Fibroblast of lung (primary cell): ENCODE data around the gene C19orf44. TPM values are rescaled to one million over a fixed set of nuclear protein-coding genes. Genes with fewer than 3 reads are reported as not detected.
A peak's percentile ranks its signal among the peaks of the same experiment; 100 is the strongest.

Experiments used
- DNase-seq, 2 donors: peaks; one replicate each; pipeline versions ENCODE4 v3.0.0 to v3.0.0-alpha.2; 2010; ENCODE audit warnings: low read depth in 2 of 2
- H2AFZ ChIP-seq: 2 replicates; pipeline ENCODE4 v1.5.1; 2012; ENCODE audit warnings: low read length, control low read depth, inconsistent platforms
- H3K27ac ChIP-seq: 2 replicates; pipeline ENCODE4 v1.5.1; 2011; ENCODE audit warnings: low read length, control low read depth; ENCODE audit not compliant: insufficient read depth
- H3K27me3 ChIP-seq: 2 replicates; pipeline ENCODE4 v1.5.1; 2011; ENCODE audit warnings: mild to moderate bottlenecking, low read length; ENCODE audit not compliant: control insufficient read depth, insufficient read depth
- H3K36me3 ChIP-seq: 2 replicates; pipeline ENCODE4 v1.5.1; 2011; ENCODE audit warnings: low read length; ENCODE audit not compliant: control insufficient read depth, insufficient read depth
- H3K4me1 ChIP-seq: 2 replicates; pipeline ENCODE4 v1.5.1; 2011; ENCODE audit warnings: low read length; ENCODE audit not compliant: control insufficient read depth, insufficient read depth; ENCODE audit errors: extremely low read depth
- H3K4me2 ChIP-seq: 2 replicates; pipeline ENCODE4 v1.5.1; 2011; ENCODE audit warnings: low read length, control low read depth; ENCODE audit not compliant: insufficient read depth; ENCODE audit errors: extremely low read depth
- H3K4me3 ChIP-seq, 4 experiments: fragments of 200-600 bp in 1 of 4; sonication (generic) in 1 of 4; replicated peaks in 1 of 4; 2 replicates each; pipeline ENCODE4 v1.5.1; 2011 to 2016; ENCODE audit warnings: low read length in 4 of 4, low read depth in 3 of 4, mild to moderate bottlenecking in 3 of 4, control low read depth in 2 of 4, inconsistent platforms in 1 of 4, mixed read lengths in 1 of 4; ENCODE audit not compliant: insufficient read depth in 1 of 4; ENCODE audit errors: control extremely low read depth in 1 of 4
- H3K79me2 ChIP-seq: 2 replicates; pipeline ENCODE4 v1.5.1; 2012; ENCODE audit warnings: mild to moderate bottlenecking, low read length, inconsistent platforms; ENCODE audit not compliant: control insufficient read depth, insufficient read depth
- H3K9ac ChIP-seq: 2 replicates; pipeline ENCODE4 v1.5.1; 2011; ENCODE audit warnings: mild to moderate bottlenecking, low read length, control low read depth; ENCODE audit not compliant: insufficient read depth
- H3K9me3 ChIP-seq: 2 replicates; pipeline ENCODE4 v1.5.1; 2012; ENCODE audit warnings: low read depth, low read length; ENCODE audit not compliant: control insufficient read depth, insufficient read depth
- H4K20me1 ChIP-seq: 2 replicates; pipeline ENCODE4 v1.5.1; 2011; ENCODE audit warnings: low read length; ENCODE audit not compliant: control insufficient read depth, insufficient read depth; ENCODE audit errors: extremely low read depth
- EZH2 ChIP-seq: IDR thresholded peaks from 2 replicates; pipeline ENCODE4 v1.5.1; 2012; ENCODE audit warnings: low read length, control low read depth, mild to moderate bottlenecking; ENCODE audit errors: missing control alignments
- polyA plus RNA-seq, 2 donors: library from polyadenylated mRNA; depleted of rRNA in 1 of 2; stranded (reverse) in 1 of 2; unstranded in 1 of 2; fragments of >200 nt; gene quantifications; 2 replicates each; pipeline ENCODE4 v1.2.1, GENCODE V29; 2011 to 2012; ENCODE audit warnings: missing spikeins in 1 of 2
- total RNA-seq: library from RNA; depleted of rRNA; stranded (reverse); fragments of >200 nt; gene quantifications from 2 replicates; pipeline ENCODE4 v1.2.1, GENCODE V29; 2014
- TF ChIP-seq, protein P1 (sequence below), 2 donors: IDR thresholded peaks in 1 of 2; conservative IDR thresholded peaks in 1 of 2; 1 replicate in 1 of 2; 2 replicates in 1 of 2; pipeline ENCODE4 v1.5.1; 2011 to 2012; ENCODE audit warnings: low read length in 2 of 2, control low read depth in 1 of 2, inconsistent platforms in 1 of 2, low read depth in 1 of 2, mild to moderate bottlenecking in 1 of 2

Gene C19orf44
- total and polyA plus RNA-seq, 2 donors (not counting 1 experiment from before 2014, with no cell fraction given): 2.9 to 3.6 TPM

DNA sequence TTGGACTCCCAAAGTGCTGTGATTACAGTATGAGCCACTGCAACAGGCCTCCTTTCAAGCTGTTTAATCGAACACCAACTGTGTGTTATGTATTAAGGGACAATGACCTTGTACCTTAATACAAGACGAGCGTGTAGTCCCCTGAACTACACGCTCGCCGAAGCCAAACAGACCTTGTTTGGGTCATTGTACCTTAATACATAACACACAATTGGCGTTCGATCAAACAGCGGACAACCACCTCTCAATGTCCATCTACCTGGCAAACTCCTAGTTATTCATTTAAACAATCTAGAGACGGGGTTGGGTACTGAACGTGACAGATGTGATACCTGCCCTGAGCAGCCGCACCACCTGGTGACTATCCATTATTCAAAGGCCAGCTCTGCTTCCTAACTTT lies 44.8 kb downstream of the C19orf44 start:
- H2AFZ ChIP-seq: no peak overlapping the region
- H3K27me3 ChIP-seq: no peaks in the 10 kb centered on the region
- no peaks in the 10 kb centered on the region for H3K9me3 ChIP-seq
- peaks cover 68% of the 10 kb centered on the region for H3K79me2 ChIP-seq
- H3K9ac ChIP-seq: peak overlapping the region; percentile 90
- H3K4me3 ChIP-seq: peak overlapping the region; percentile 65 to 93 (median 86)
- DNase-seq: no peak
- H3K36me3 ChIP-seq: peaks cover 7% of the 10 kb centered on the region
- H3K4me1 ChIP-seq: peaks cover 6% of the 10 kb centered on the region
- TF ChIP-seq, protein P1, sequence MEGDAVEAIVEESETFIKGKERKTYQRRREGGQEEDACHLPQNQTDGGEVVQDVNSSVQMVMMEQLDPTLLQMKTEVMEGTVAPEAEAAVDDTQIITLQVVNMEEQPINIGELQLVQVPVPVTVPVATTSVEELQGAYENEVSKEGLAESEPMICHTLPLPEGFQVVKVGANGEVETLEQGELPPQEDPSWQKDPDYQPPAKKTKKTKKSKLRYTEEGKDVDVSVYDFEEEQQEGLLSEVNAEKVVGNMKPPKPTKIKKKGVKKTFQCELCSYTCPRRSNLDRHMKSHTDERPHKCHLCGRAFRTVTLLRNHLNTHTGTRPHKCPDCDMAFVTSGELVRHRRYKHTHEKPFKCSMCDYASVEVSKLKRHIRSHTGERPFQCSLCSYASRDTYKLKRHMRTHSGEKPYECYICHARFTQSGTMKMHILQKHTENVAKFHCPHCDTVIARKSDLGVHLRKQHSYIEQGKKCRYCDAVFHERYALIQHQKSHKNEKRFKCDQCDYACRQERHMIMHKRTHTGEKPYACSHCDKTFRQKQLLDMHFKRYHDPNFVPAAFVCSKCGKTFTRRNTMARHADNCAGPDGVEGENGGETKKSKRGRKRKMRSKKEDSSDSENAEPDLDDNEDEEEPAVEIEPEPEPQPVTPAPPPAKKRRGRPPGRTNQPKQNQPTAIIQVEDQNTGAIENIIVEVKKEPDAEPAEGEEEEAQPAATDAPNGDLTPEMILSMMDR (conservative IDR thresholded peaks at IDR 0.05 in 1 of 2, IDR thresholded peaks at IDR 0.05 in 1 of 2; ENCODE audit: low read depth in 1 of 2, low read length in 2 of 2): no peak
- no peak for TF ChIP-seq EZH2
- H4K20me1 ChIP-seq: no peaks in the 10 kb centered on the region
- peak overlapping the region; percentile 80 for H3K27ac ChIP-seq
- H3K4me2 ChIP-seq: peak overlapping the region; percentile 93

DNA sequence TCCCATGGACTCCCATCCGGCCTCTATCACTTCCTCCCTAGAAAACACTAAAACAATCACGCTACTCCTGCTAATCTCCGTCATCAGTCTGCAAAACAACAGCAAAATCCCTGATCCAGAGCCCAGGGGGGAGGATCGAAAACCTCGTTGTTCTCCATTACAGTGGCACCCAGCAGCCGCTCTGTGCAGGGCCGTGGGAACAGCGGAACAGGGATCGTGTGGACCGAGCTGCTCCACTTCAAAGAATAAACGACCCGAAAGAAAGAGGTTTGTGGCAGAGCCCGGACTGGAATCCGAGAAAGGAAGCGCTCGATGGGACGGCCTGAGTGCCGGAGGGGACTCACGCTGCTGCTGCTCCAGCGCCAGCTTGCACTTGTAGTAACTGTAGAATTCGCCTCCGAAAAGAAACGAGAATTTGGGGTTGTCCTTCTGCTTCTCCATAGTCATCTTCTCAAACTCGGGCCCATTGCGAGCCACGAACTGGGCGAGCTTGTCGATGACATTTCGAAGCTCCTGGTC lies 45.4 kb downstream of the C19orf44 start:
- Histone ChIP-seq H3K36me3 (peaks cover 7% of the 10 kb centered on the region), H3K4me1 (peaks cover 6% of the 10 kb centered on the region), H3K4me2 (peak overlapping the region; percentile 93), H3K27ac (peak overlapping the region; percentile 80), H3K9me3 (no peaks in the 10 kb centered on the region), H2AFZ (no peak overlapping the region), H3K4me3 (peak overlapping the region; percentile 65 to 93 (median 86)), H3K9ac (peak overlapping the region; percentile 90), H3K27me3 (no peaks in the 10 kb centered on the region), H4K20me1 (no peaks in the 10 kb centered on the region), H3K79me2 (peaks cover 62% of the 10 kb centered on the region)
- no peak for DNase-seq
- TF ChIP-seq, protein P1 (conservative IDR thresholded peaks at IDR 0.05 in 1 of 2, IDR thresholded peaks at IDR 0.05 in 1 of 2; ENCODE audit: low read depth in 1 of 2, low read length in 2 of 2): no peak
- no peak for TF ChIP-seq EZH2

DNA sequence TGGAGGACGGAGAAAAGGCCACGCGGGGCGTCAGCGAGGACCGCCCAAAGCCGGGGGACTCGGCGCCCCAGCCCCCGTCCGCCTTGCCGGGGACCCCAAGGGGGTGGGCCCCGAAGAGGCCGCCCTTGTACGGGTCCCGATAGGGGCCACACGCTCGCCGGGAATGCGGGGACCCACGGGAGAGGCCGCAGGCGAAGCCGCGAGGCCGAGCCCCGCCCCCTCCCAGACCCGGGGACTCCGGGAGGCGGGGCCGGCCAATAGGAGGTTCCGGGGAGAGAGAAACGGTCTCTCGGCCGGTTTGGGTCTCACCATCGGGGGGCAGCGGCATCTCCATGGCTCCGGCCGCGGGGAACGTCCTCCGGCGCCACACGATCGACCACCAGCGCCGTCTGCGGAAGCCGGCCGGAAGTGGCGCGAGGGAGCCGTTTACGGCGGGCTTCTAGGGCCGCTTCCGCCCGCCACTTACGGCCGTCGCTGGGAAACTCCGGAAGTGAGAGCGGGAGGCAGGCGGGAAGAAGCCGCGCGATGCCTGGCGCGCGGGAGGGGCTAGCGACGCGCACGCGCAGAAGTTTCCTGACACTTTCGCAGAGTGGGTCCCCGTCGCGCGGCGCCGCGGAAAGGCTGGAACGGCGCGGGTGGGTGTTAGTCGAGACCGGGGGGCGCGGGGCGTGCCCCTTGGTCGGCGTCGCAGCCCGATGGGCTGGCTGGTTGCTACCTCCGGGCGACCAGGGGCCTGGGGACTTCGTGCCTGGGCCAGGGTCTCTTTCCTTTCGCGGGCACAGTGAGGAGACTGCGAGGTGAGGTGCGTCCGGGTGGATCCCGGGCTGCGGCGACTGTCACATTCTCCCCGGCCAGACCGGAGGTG lies 46.1 kb downstream of the C19orf44 start, which contains the start of gene CHERP:
Gene CHERP, minus strand, starts transcription at position 393 of the 865 bp plus-strand sequence. Its CDS starts 59 bp downstream, at position 334.
- H3K4me1 ChIP-seq: peaks cover 6% of the 10 kb centered on the region
- H3K4me3 ChIP-seq: peak within 1 kb of the TSS; percentile 65 to 93 (median 86)
- peaks cover 7% of the 10 kb centered on the region for H3K36me3 ChIP-seq
- H2AFZ ChIP-seq: peak within 1 kb of the TSS; percentile 12
- DNase-seq: peak; percentile 92 to 93
- H3K9me3 ChIP-seq: no peaks in the 10 kb centered on the region
- H4K20me1 ChIP-seq: no peaks in the 10 kb centered on the region
- peak within 1 kb of the TSS; percentile 90 for H3K9ac ChIP-seq
- H3K4me2 ChIP-seq: peak within 1 kb of the TSS; percentile 93
- H3K79me2 ChIP-seq: peaks cover 57% of the 10 kb centered on the region
- no peaks in the 10 kb centered on the region for H3K27me3 ChIP-seq
- H3K27ac ChIP-seq: peak within 1 kb of the TSS; percentile 80
- TF ChIP-seq EZH2: no peak
- TF ChIP-seq, protein P1 (conservative IDR thresholded peaks at IDR 0.05 in 1 of 2, IDR thresholded peaks at IDR 0.05 in 1 of 2; ENCODE audit: low read depth in 1 of 2, low read length in 2 of 2): no peak
